Large intestine (tissue), 3 donors: ENCODE measurements around the gene ZNFX1. TPM values are rescaled to one million over a fixed set of nuclear protein-coding genes. Genes with fewer than 3 reads are reported as not detected.
"Not testable (repeated sequence)": the region's sequence is repeated elsewhere in the genome, so short reads cannot be mapped to it uniquely, and the experiment has no call there.

ENCODE experiments used
- DNase-seq, 2 donors: peaks; one replicate each; pipeline versions ENCODE4 v3.0.0 to v3.0.0-alpha.2; 2013
- H3K27ac ChIP-seq: one replicate; pipeline ENCODE4 v1.5.1; 2013; ENCODE audit warnings: low read length
- H3K27me3 ChIP-seq: 2 replicates; pipeline ENCODE4 v1.6.1; 2013; ENCODE audit warnings: low read length; ENCODE audit not compliant: control insufficient read depth, insufficient read depth
- H3K36me3 ChIP-seq: 2 replicates; pipeline ENCODE4 v1.6.1; 2013; ENCODE audit warnings: low read length; ENCODE audit not compliant: control insufficient read depth, insufficient read depth
- H3K4me1 ChIP-seq: one replicate; pipeline ENCODE4 v1.6.1; 2013; ENCODE audit warnings: low read length; ENCODE audit not compliant: control insufficient read depth, insufficient read depth
- H3K4me3 ChIP-seq: one replicate; pipeline ENCODE4 v1.5.1; 2013; ENCODE audit warnings: low read length
- H3K9me3 ChIP-seq: one replicate; pipeline ENCODE4 v1.6.1; 2013; ENCODE audit warnings: mild to moderate bottlenecking, low read depth, low read length, moderate library complexity; ENCODE audit not compliant: control insufficient read depth
- WGBS: methylation state at CpG from one replicate; pipeline ENCODE4 v1.1.5; 2013; ENCODE audit warnings: low lambda C conversion rate; ENCODE audit not compliant: insufficient coverage; 5-methylcytosine and 5-hydroxymethylcytosine counted together
- polyA plus RNA-seq: library from polyadenylated mRNA; unstranded; fragments of 120-200 nt; gene quantifications from one replicate; pipeline ENCODE4 v1.2.1, GENCODE V29; 2013

ZNFX1 gene
- polyA plus RNA-seq, 1 donor, result 16.4 TPM

- Histone ChIP-seq H3K27ac (no peak overlapping the region), H3K9me3 (no peaks in the 10 kb centered on the region), H3K27me3 (no peaks in the 10 kb centered on the region), H3K36me3 (no peaks in the 10 kb centered on the region), H3K4me1 (no peaks in the 10 kb centered on the region), H3K4me3 (no peak overlapping the region)
- no CpG with 5 or more reads among the region's 1 CpG for WGBS
- DNase-seq, result no peak
Observed at GRCh38 chr20:49210757-49211110, 67.1 kb downstream of the ZNFX1 start.

GRCh38 chr20:49210101-49210756 is 67.6 kb downstream of the ZNFX1 start:
- Histone ChIP-seq H3K27ac (no peak overlapping the region), H3K4me1 (no peaks in the 10 kb centered on the region), H3K4me3 (no peak overlapping the region), H3K9me3 (no peaks in the 10 kb centered on the region), H3K27me3 (no peaks in the 10 kb centered on the region), H3K36me3 (no peaks in the 10 kb centered on the region)
- no peak for DNase-seq
- WGBS, result no CpG with 5 or more reads among the region's 1 CpG

GRCh38 chr20:49207076-49207475 is 70.8 kb downstream of the ZNFX1 start:
- Histone ChIP-seq H3K36me3 (no peaks in the 10 kb centered on the region), H3K27ac (no peak overlapping the region), H3K9me3 (no peaks in the 10 kb centered on the region), H3K4me3 (no peak overlapping the region), H3K4me1 (no peaks in the 10 kb centered on the region), H3K27me3 (no peaks in the 10 kb centered on the region)
- WGBS, result 100% methylated on average over 1 of the region's 6 CpGs
- DNase-seq, result no peak

GRCh38 chr20:49203746-49204145 is 74.1 kb downstream of the ZNFX1 start:
- H3K4me3 ChIP-seq, result no peak overlapping the region
- no peaks in the 10 kb centered on the region for H3K36me3 ChIP-seq
- no peaks in the 10 kb centered on the region for H3K27me3 ChIP-seq
- H3K27ac ChIP-seq, result no peak overlapping the region
- no peak for DNase-seq
- H3K9me3 ChIP-seq, result no peaks in the 10 kb centered on the region
- H3K4me1 ChIP-seq, result no peaks in the 10 kb centered on the region
- no CpG with 5 or more reads among the region's 9 CpGs for WGBS

- no peak for DNase-seq
- H3K27ac ChIP-seq, result no peak overlapping the region
- H3K36me3 ChIP-seq, result no peaks in the 10 kb centered on the region
- H3K4me3 ChIP-seq, result no peak overlapping the region
- H3K4me1 ChIP-seq, result no peaks in the 10 kb centered on the region
- no peaks in the 10 kb centered on the region for H3K9me3 ChIP-seq
- H3K27me3 ChIP-seq, result no peaks in the 10 kb centered on the region
- no CpG with 5 or more reads among the region's 7 CpGs for WGBS
Observed at GRCh38 chr20:49203011-49203410, 74.8 kb downstream of the ZNFX1 start.

- Histone ChIP-seq H3K9me3 (no peaks in the 10 kb centered on the region), H3K4me3 (no peak overlapping the region), H3K27me3 (no peaks in the 10 kb centered on the region), H3K36me3 (no peaks in the 10 kb centered on the region), H3K4me1 (no peaks in the 10 kb centered on the region), H3K27ac (no peak overlapping the region)
- no CpG with 5 or more reads among the region's 4 CpGs for WGBS
- no peak for DNase-seq
Observed at GRCh38 chr20:49199729-49200293, 78.0 kb downstream of the ZNFX1 start.

- not testable (repeated sequence) for DNase-seq, H3K9me3 ChIP-seq, H3K27ac ChIP-seq, H3K4me1 ChIP-seq, H3K4me3 ChIP-seq, H3K36me3 ChIP-seq, H3K27me3 ChIP-seq
- WGBS, result no CpG with 5 or more reads among the region's 11 CpGs
Observed at GRCh38 chr20:49192944-49193518, 84.8 kb downstream of the ZNFX1 start.

Other genes with a start within 250 kb of the ZNFX1 start
- 52.2 TPM for gene CSE1L, start 231.7 kb downstream of the ZNFX1 start, polyA plus RNA-seq
- gene STAU1, start 89.7 kb downstream of the ZNFX1 start, polyA plus RNA-seq, result 110 TPM
- 51.2 TPM for gene DDX27, start 58.6 kb downstream of the ZNFX1 start, polyA plus RNA-seq
- gene KCNB1, start 204.6 kb upstream of the ZNFX1 start, polyA plus RNA-seq, result 2.4 TPM